Fibroblast of lung (primary cell): ENCODE results near the gene PELI3. TPM values are rescaled to one million over a fixed set of nuclear protein-coding genes. Genes with fewer than 3 reads are reported as not detected.

Experiments used
- DNase-seq, 2 donors: peaks; one replicate each; pipeline versions ENCODE4 v3.0.0 to v3.0.0-alpha.2; 2010; ENCODE audit warnings: low read depth in 2 of 2
- H2AFZ ChIP-seq: 2 replicates; pipeline ENCODE4 v1.5.1; 2012; ENCODE audit warnings: low read length, control low read depth, inconsistent platforms
- H3K27ac ChIP-seq: 2 replicates; pipeline ENCODE4 v1.5.1; 2011; ENCODE audit warnings: low read length, control low read depth; ENCODE audit not compliant: insufficient read depth
- H3K27me3 ChIP-seq: 2 replicates; pipeline ENCODE4 v1.5.1; 2011; ENCODE audit warnings: mild to moderate bottlenecking, low read length; ENCODE audit not compliant: control insufficient read depth, insufficient read depth
- H3K36me3 ChIP-seq: 2 replicates; pipeline ENCODE4 v1.5.1; 2011; ENCODE audit warnings: low read length; ENCODE audit not compliant: control insufficient read depth, insufficient read depth
- H3K4me1 ChIP-seq: 2 replicates; pipeline ENCODE4 v1.5.1; 2011; ENCODE audit warnings: low read length; ENCODE audit not compliant: control insufficient read depth, insufficient read depth; ENCODE audit errors: extremely low read depth
- H3K4me2 ChIP-seq: 2 replicates; pipeline ENCODE4 v1.5.1; 2011; ENCODE audit warnings: low read length, control low read depth; ENCODE audit not compliant: insufficient read depth; ENCODE audit errors: extremely low read depth
- H3K4me3 ChIP-seq, 4 experiments: fragments of 200-600 bp in 1 of 4; sonication (generic) in 1 of 4; replicated peaks in 1 of 4; 2 replicates each; pipeline ENCODE4 v1.5.1; 2011 to 2016; ENCODE audit warnings: low read length in 4 of 4, low read depth in 3 of 4, mild to moderate bottlenecking in 3 of 4, control low read depth in 2 of 4, inconsistent platforms in 1 of 4, mixed read lengths in 1 of 4; ENCODE audit not compliant: insufficient read depth in 1 of 4; ENCODE audit errors: control extremely low read depth in 1 of 4
- H3K79me2 ChIP-seq: 2 replicates; pipeline ENCODE4 v1.5.1; 2012; ENCODE audit warnings: mild to moderate bottlenecking, low read length, inconsistent platforms; ENCODE audit not compliant: control insufficient read depth, insufficient read depth
- H3K9ac ChIP-seq: 2 replicates; pipeline ENCODE4 v1.5.1; 2011; ENCODE audit warnings: mild to moderate bottlenecking, low read length, control low read depth; ENCODE audit not compliant: insufficient read depth
- H3K9me3 ChIP-seq: 2 replicates; pipeline ENCODE4 v1.5.1; 2012; ENCODE audit warnings: low read depth, low read length; ENCODE audit not compliant: control insufficient read depth, insufficient read depth
- H4K20me1 ChIP-seq: 2 replicates; pipeline ENCODE4 v1.5.1; 2011; ENCODE audit warnings: low read length; ENCODE audit not compliant: control insufficient read depth, insufficient read depth; ENCODE audit errors: extremely low read depth
- CTCF ChIP-seq, 2 donors: IDR thresholded peaks in 1 of 2; conservative IDR thresholded peaks in 1 of 2; 1 replicate in 1 of 2; 2 replicates in 1 of 2; pipeline ENCODE4 v1.5.1; 2011 to 2012; ENCODE audit warnings: low read length in 2 of 2, control low read depth in 1 of 2, inconsistent platforms in 1 of 2, low read depth in 1 of 2, mild to moderate bottlenecking in 1 of 2
- EZH2 ChIP-seq: IDR thresholded peaks from 2 replicates; pipeline ENCODE4 v1.5.1; 2012; ENCODE audit warnings: low read length, control low read depth, mild to moderate bottlenecking; ENCODE audit errors: missing control alignments
- polyA plus RNA-seq, 2 donors: library from polyadenylated mRNA; depleted of rRNA in 1 of 2; stranded (reverse) in 1 of 2; unstranded in 1 of 2; fragments of >200 nt; gene quantifications; 2 replicates each; pipeline ENCODE4 v1.2.1, GENCODE V29; 2011 to 2012; ENCODE audit warnings: missing spikeins in 1 of 2
- total RNA-seq: library from RNA; depleted of rRNA; stranded (reverse); fragments of >200 nt; gene quantifications from 2 replicates; pipeline ENCODE4 v1.2.1, GENCODE V29; 2014

PELI3 gene
- total and polyA plus RNA-seq, 2 donors (not counting 1 experiment from before 2014, with no cell fraction given) = 5.0 to 20.3 TPM

GRCh38 chr11:66489636-66490035 is 22.9 kb downstream of the PELI3 start:
- H3K27ac ChIP-seq = no peak overlapping the region
- no peaks in the 10 kb centered on the region for H3K9me3 ChIP-seq
- H3K9ac ChIP-seq = no peak overlapping the region
- peaks cover 10% of the 10 kb centered on the region for H3K36me3 ChIP-seq
- DNase-seq = no peak
- H3K4me1 ChIP-seq = no peaks in the 10 kb centered on the region
- H3K79me2 ChIP-seq = no peaks in the 10 kb centered on the region
- H2AFZ ChIP-seq = no peak overlapping the region
- no peaks in the 10 kb centered on the region for H4K20me1 ChIP-seq
- no peak overlapping the region for H3K4me3 ChIP-seq
- TF ChIP-seq EZH2 (no peak), CTCF (conservative IDR thresholded peaks at IDR 0.05 in 1 of 2, IDR thresholded peaks at IDR 0.05 in 1 of 2; ENCODE audit: low read depth in 1 of 2, low read length in 2 of 2) (no peak)
- no peaks in the 10 kb centered on the region for H3K27me3 ChIP-seq
- H3K4me2 ChIP-seq = no peak overlapping the region

DNA sequence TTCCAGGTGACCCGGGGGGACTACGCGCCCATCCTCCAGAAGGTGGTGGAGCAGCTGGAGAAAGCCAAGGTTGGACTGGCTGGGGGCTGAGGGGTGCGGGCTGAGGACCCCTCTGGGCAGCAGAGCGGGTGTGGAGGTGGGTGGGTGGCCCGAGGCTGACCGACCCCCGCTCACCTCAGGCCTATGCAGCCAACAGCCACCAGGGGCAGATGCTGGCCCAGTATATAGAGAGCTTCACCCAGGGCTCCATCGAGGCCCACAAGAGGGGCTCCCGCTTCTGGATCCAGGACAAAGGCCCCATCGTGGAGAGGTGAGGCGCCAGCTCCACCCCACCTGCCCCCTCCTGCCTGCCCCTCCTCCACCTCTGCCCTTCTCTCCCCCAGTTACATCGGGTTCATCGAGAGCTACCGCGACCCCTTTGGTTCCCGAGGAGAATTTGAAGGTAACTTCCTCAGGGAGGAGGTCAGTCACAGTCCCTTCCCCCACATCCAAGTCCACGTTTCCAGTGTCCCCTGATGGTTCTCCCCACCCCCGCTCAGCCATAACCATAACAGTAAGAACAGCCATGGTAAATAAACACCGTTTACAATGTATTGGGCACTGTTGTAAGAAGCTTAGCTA is 24.7 kb downstream of the PELI3 start:
- H3K27ac ChIP-seq = no peak overlapping the region

More for the DNA sequence above, 24.7 kb downstream of the PELI3 start:
- no peaks in the 10 kb centered on the region for H3K79me2 ChIP-seq
- no peak overlapping the region for H3K4me2 ChIP-seq
- H3K4me3 ChIP-seq = no peak overlapping the region
- TF ChIP-seq CTCF (conservative IDR thresholded peaks at IDR 0.05 in 1 of 2, IDR thresholded peaks at IDR 0.05 in 1 of 2; ENCODE audit: low read depth in 1 of 2, low read length in 2 of 2) (peak in 1 of 2 donors; percentile 37), EZH2 (no peak)
- H2AFZ ChIP-seq = no peak overlapping the region
- H3K4me1 ChIP-seq = no peaks in the 10 kb centered on the region
- no peak for DNase-seq
- H3K36me3 ChIP-seq = peaks cover 13% of the 10 kb centered on the region
- no peaks in the 10 kb centered on the region for H3K27me3 ChIP-seq
- H3K9ac ChIP-seq = no peak overlapping the region
- H3K9me3 ChIP-seq = no peaks in the 10 kb centered on the region
- H4K20me1 ChIP-seq = no peaks in the 10 kb centered on the region
